Body of pancreas (tissue), 4 donors: ENCODE data around the gene USP15. TPM values are rescaled to one million over a fixed set of nuclear protein-coding genes. Genes with fewer than 3 reads are reported as not detected.
"Not testable (repeated sequence)": the region's sequence is repeated elsewhere in the genome, so short reads cannot be mapped to it uniquely, and the experiment has no call there.

Experiments
- ATAC-seq: fragments of 150-250 bp; one replicate; pipeline ENCODE4 v1.9.1; 2016
- DNase-seq, 4 donors: peaks; one replicate each; pipeline ENCODE4 v3.0.0-alpha.2; 2019
- H3K27ac ChIP-seq, 4 donors: fragments of 200-600 bp; sonication (generic); 1 replicate in 3 of 4; 2 replicates in 1 of 4; pipeline versions ENCODE4 v1.5.1 to v1.6.1; 2016 to 2019; ENCODE audit warnings: mild to moderate bottlenecking in 1 of 4, mixed read lengths in 1 of 4, moderate library complexity in 1 of 4
- H3K27me3 ChIP-seq, 2 donors: fragments of 200-600 bp; sonication (generic); one replicate each; pipeline ENCODE4 v1.6.0; 2016; ENCODE audit warnings: mild to moderate bottlenecking in 1 of 2
- H3K36me3 ChIP-seq, 2 donors: fragments of 200-600 bp; sonication (generic); replicated peaks in 1 of 2; 2 replicates each; pipeline ENCODE4 v1.5.1; 2016; ENCODE audit warnings: low read depth in 2 of 2; ENCODE audit not compliant: insufficient read depth in 1 of 2
- H3K4me1 ChIP-seq: fragments of 200-600 bp; sonication (generic); one replicate; pipeline ENCODE4 v1.6.0; 2016
- H3K4me3 ChIP-seq, 2 donors: fragments of 200-600 bp; sonication (generic); 1 replicate in 1 of 2; 2 replicates in 1 of 2; pipeline ENCODE4 v1.5.1; 2016 to 2019
- H3K9me3 ChIP-seq, 3 donors: fragments of 200-600 bp; sonication (generic); 1 replicate in 2 of 3; 2 replicates in 1 of 3; pipeline ENCODE4 v1.5.1; 2016
- CTCF ChIP-seq, 7 experiments: fragments of 450-650 bp in 4 of 7; fragments of 200-600 bp in 3 of 7; sonication (generic) in 3 of 7; IDR thresholded peaks; one replicate each; pipeline ENCODE4 v1.5.1; 2016 to 2019; ENCODE audit warnings: antibody characterized with exemption in 7 of 7
- POLR2A ChIP-seq, 3 donors: fragments of 450-650 bp; IDR thresholded peaks; one replicate each; pipeline ENCODE4 v1.6.1; 2016; ENCODE audit warnings: antibody characterized with exemption in 3 of 3, mild to moderate bottlenecking in 2 of 3
- WGBS, 2 donors: methylation state at CpG; one replicate each; pipeline ENCODE4 v1.1.5; 2017; 5-methylcytosine and 5-hydroxymethylcytosine counted together
- intact Hi-C: fragments of 100-400 bp; cut with DNase I; formaldehyde crosslinking; loops from one replicate; pipeline ENCODE4 v1.15.1; 2023
- total RNA-seq, 2 donors: library from RNA; depleted of rRNA; stranded (reverse); fragments of >200 nt; gene quantifications; one replicate each; pipeline ENCODE4 v1.1.0, GENCODE V29; 2016

USP15 gene
- total RNA-seq, 2 donors from 2014 or later = 47.5 to 57.4 TPM

GRCh38 chr12:62331306-62331705 is 71.1 kb downstream of the USP15 start:
- 82 to 85% methylated on average over 1 of the region's 1 CpG for WGBS, 2 donors
- ATAC-seq = no peak
- H3K9me3 ChIP-seq = no peaks in the 10 kb centered on the region
- no peak for DNase-seq
- H3K4me1 ChIP-seq = no peaks in the 10 kb centered on the region
- H3K27ac ChIP-seq = no peak overlapping the region
- no peak overlapping the region for H3K4me3 ChIP-seq
- intact Hi-C loops = no loop called here
- TF ChIP-seq CTCF (IDR thresholded peaks at IDR 0.05) = no peak
- no peaks in the 10 kb centered on the region for H3K36me3 ChIP-seq
- no peaks in the 10 kb centered on the region for H3K27me3 ChIP-seq

GRCh38 chr12:62332598-62332997 is 72.4 kb downstream of the USP15 start:
- intact Hi-C loops = no loop called here
- no peak overlapping the region for H3K4me3 ChIP-seq
- no peaks in the 10 kb centered on the region for H3K4me1 ChIP-seq
- H3K36me3 ChIP-seq = no peaks in the 10 kb centered on the region
- ATAC-seq (no peak), DNase-seq (no peak)
- 72% methylated on average over 1 of the region's 1 CpG for WGBS, 2 donors
- H3K27me3 ChIP-seq = no peaks in the 10 kb centered on the region
- TF ChIP-seq POLR2A (IDR thresholded peaks at IDR 0.05) (no peak), CTCF (IDR thresholded peaks at IDR 0.05) (no peak)
- no peaks in the 10 kb centered on the region for H3K9me3 ChIP-seq
- H3K27ac ChIP-seq = no peak overlapping the region

DNA sequence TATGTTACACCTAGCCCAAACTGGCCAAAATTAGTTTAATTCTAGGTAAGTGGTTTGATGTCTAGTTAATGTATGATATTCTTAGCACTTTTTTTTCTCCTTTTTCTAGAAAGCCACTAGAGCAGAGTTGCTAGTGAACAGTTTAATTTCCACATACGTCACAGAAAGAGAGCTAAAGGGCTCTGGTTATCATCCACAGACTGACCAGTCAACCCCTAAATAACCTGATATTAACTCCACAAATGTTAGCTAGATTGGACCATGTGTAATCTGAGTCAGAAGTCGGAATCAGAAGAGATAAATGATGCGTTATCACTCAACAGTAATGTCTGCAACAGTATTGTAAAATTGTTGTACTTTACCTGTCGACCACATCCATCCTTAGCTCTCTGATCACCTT is 74.9 kb downstream of the USP15 start:
- Histone ChIP-seq H3K4me3 (no peak overlapping the region), H3K27me3 (no peaks in the 10 kb centered on the region), H3K9me3 (no peaks in the 10 kb centered on the region), H3K27ac (no peak overlapping the region), H3K4me1 (no peaks in the 10 kb centered on the region), H3K36me3 (no peaks in the 10 kb centered on the region)
- TF ChIP-seq CTCF (IDR thresholded peaks at IDR 0.05) = no peak
- no peak for TF ChIP-seq POLR2A (IDR thresholded peaks at IDR 0.05)
- 90 to 94% methylated on average over 4 of the region's 4 CpGs for WGBS, 2 donors
- no peak for DNase-seq
- no peak for ATAC-seq
- intact Hi-C loops = no loop called here

DNA sequence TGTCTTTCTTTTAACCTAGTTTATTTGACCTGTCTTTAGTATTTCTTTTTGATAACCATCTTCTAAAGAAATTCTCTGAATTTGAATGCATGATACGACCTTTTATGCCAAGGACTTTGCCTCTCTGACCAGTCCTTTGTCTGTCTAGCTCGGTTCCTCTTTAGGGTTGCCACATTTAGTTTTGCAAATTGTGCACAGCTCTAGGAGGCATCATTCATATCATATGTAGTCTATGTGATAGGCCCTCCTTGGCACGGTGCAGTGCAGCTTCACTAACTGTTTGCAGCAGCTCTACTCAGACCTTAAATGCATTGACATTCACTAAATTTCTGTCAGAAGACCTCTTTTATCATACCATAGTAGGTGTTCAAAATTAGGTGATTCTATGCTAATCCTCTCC is 75.6 kb downstream of the USP15 start:
- ATAC-seq (no peak), DNase-seq (no peak)
- Histone ChIP-seq H3K9me3 (no peaks in the 10 kb centered on the region), H3K4me1 (no peaks in the 10 kb centered on the region), H3K27me3 (no peaks in the 10 kb centered on the region), H3K4me3 (no peak overlapping the region), H3K27ac (no peak overlapping the region), H3K36me3 (no peaks in the 10 kb centered on the region)
- intact Hi-C loops = no loop called here
- WGBS, 2 donors = 90 to 95% methylated on average over 3 of the region's 3 CpGs
- TF ChIP-seq POLR2A (IDR thresholded peaks at IDR 0.05) (no peak), CTCF (IDR thresholded peaks at IDR 0.05) (no peak)

DNA sequence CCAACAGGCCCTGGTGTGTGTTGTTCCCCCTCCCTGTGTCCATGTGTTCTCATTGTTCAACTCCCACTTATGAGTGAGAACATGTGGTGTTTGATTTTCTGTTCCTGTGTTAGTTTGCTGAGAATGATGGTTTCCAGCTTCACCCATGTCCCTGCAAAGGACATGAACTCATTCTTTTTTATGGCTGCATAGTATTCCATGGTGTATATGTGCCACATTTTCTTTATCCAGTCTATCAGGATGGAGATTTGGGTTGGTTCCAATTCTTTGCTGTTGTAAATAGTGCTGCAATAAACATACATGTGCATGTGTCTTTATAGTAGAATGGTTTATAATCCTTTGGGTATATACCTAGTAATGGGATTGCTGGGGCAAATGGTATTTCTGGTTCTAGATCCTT is 77.4 kb downstream of the USP15 start:
- H3K27me3 ChIP-seq, intact Hi-C loops, H3K4me1 ChIP-seq, DNase-seq, ATAC-seq, H3K36me3 ChIP-seq, H3K9me3 ChIP-seq, H3K4me3 ChIP-seq, H3K27ac ChIP-seq: not testable (repeated sequence)

- H3K27me3 ChIP-seq, ATAC-seq, H3K9me3 ChIP-seq, H3K36me3 ChIP-seq, intact Hi-C loops, DNase-seq, H3K4me1 ChIP-seq, H3K4me3 ChIP-seq, H3K27ac ChIP-seq: not testable (repeated sequence)
- WGBS, 2 donors = 91 to 100% methylated on average over 6 to 10 of the region's 10 CpGs
These were observed 82.6 kb downstream of the USP15 start for GRCh38 chr12:62342614-62343303.

- H3K4me1 ChIP-seq, H3K4me3 ChIP-seq, H3K27ac ChIP-seq, H3K36me3 ChIP-seq, ATAC-seq, intact Hi-C loops, DNase-seq, H3K9me3 ChIP-seq, H3K27me3 ChIP-seq: not testable (repeated sequence)
- 95 to 96% methylated on average over 7 to 9 of the region's 9 CpGs for WGBS, 2 donors
These were observed 83.3 kb downstream of the USP15 start for GRCh38 chr12:62343304-62344120.
